ENCODE results near the gene TOLLIP. TPM values are rescaled to one million over a fixed set of nuclear protein-coding genes. Genes with fewer than 3 reads are reported as not detected.

The TOLLIP gene
- total and polyA plus RNA-seq, 12 donors = 19.0 to 53.6 (median 42.6) TPM

GRCh38 chr11:1258401-1259075 is 50.9 kb downstream of the TOLLIP start:
- Histone ChIP-seq H3K4me1 (peaks cover 4 to 17% (median 14%) of the 10 kb centered on the region in 9 donors), H3K9me3 (no peaks in the 10 kb centered on the region), H3K4me3 (no peak overlapping the region), H3K36me3 (no peaks in the 10 kb centered on the region), H3K27ac (no peak overlapping the region), H3K27me3 (no peaks in the 10 kb centered on the region)
- DNase-seq (no peak), ATAC-seq (no peak)
- TF ChIP-seq CTCF (IDR thresholded peaks at IDR 0.05) = no peak
- whole genome bisulfite sequencing, 2 donors = 62 to 66% methylated on average over 10 to 13 of the region's 13 CpGs
- intact Hi-C loops (cut with DNase I) = no loop called here

- H3K27me3 ChIP-seq = no peaks in the 10 kb centered on the region
- TF ChIP-seq CTCF (IDR thresholded peaks at IDR 0.05) = no peak
- H3K9me3 ChIP-seq = no peaks in the 10 kb centered on the region
- H3K27ac ChIP-seq = no peak overlapping the region
- H3K4me3 ChIP-seq = no peak overlapping the region
- H3K36me3 ChIP-seq = no peaks in the 10 kb centered on the region
- ATAC-seq = no peak
- no peak for DNase-seq
- H3K4me1 ChIP-seq = peaks cover 4 to 14% (median 10%) of the 10 kb centered on the region in 9 donors
- intact Hi-C loops (cut with DNase I) = no loop called here
- 79 to 85% methylated on average over 16 of the region's 16 CpGs for WGBS, 2 donors
Measured at GRCh38 chr11:1257916-1258315, 51.5 kb downstream of the TOLLIP start.

- intact Hi-C loops (cut with DNase I) = no loop called here
- WGBS, 2 donors = 88% methylated on average over 27 of the region's 27 CpGs
- no peaks in the 10 kb centered on the region for H3K27me3 ChIP-seq
- no peak overlapping the region for H3K27ac ChIP-seq
- peaks cover 4 to 10% (median 7%) of the 10 kb centered on the region in 9 donors for H3K4me1 ChIP-seq
- H3K9me3 ChIP-seq = no peaks in the 10 kb centered on the region
- H3K36me3 ChIP-seq = no peaks in the 10 kb centered on the region
- DNase-seq (no peak), ATAC-seq (no peak)
- H3K4me3 ChIP-seq = no peak overlapping the region
- no peak for TF ChIP-seq CTCF (IDR thresholded peaks at IDR 0.05)
Measured at GRCh38 chr11:1257366-1257765, 52.1 kb downstream of the TOLLIP start.

- intact Hi-C loops (cut with DNase I) = no loop called here
- no peak overlapping the region for H3K27ac ChIP-seq
- no peaks in the 10 kb centered on the region for H3K27me3 ChIP-seq
- peaks cover 0 to under 1% (median 0%) of the 10 kb centered on the region in 9 donors for H3K4me1 ChIP-seq
- DNase-seq (no peak), ATAC-seq (no peak)
- H3K4me3 ChIP-seq = no peak overlapping the region
- 52 to 59% methylated on average over 23 to 26 of the region's 26 CpGs for whole genome bisulfite sequencing, 2 donors
- no peaks in the 10 kb centered on the region for H3K36me3 ChIP-seq
- TF ChIP-seq CTCF (IDR thresholded peaks at IDR 0.05) = no peak
- H3K9me3 ChIP-seq = no peaks in the 10 kb centered on the region
Measured at GRCh38 chr11:1256257-1257045, 53.0 kb downstream of the TOLLIP start.
